Measurements from ENCODE around the gene EXOC1L. TPM values are rescaled to one million over a fixed set of nuclear protein-coding genes. Genes with fewer than 3 reads are reported as not detected.

Gene EXOC1L
- total RNA-seq, 3 donors from 2014 or later (not counting 1 experiment from before 2014, with no cell fraction given), result not detected

GRCh38 chr4:55854129-55854528 is 34.5 kb downstream of the EXOC1L start:
- no peaks in the 10 kb centered on the region for H3K36me3 Mint-ChIP-seq
- 31% methylated on average over 5 of the region's 7 CpGs for WGBS (ENCODE audit: insufficient coverage)
- ATAC-seq, result peak in 1 of 3 donors; percentile 19
- intact Hi-C loops (cut with micrococcal nuclease), result loop anchor here (5.0 to 10.0 kb wide), 2 partner anchors 307 to 1051 kb away; partner anchors contain the start of genes CLOCK and REST
- peaks cover 0 to 3% of the 10 kb centered on the region in 2 donors for H3K9me3 Mint-ChIP-seq
- H3K4me3 ChIP-seq (ENCODE audit: low read length), result peak overlapping the region; percentile 98
- H3K27ac Mint-ChIP-seq, result peak overlapping the region in 1 of 2 donors; percentile 91
- no peaks in the 10 kb centered on the region for H3K36me3 ChIP-seq (ENCODE audit: control insufficient read depth, insufficient read depth, low read length)
- peaks cover 0 to 10% of the 10 kb centered on the region in 2 donors for H3K27me3 Mint-ChIP-seq (ENCODE audit: low read depth in 2 of 2)
- no peaks in the 10 kb centered on the region for H3K9me3 ChIP-seq (ENCODE audit: control insufficient read depth, insufficient read depth, low read length)
- H3K4me1 Mint-ChIP-seq, result peaks cover 17 to 20% of the 10 kb centered on the region in 2 donors
- no peak overlapping the region for H3K27ac ChIP-seq (ENCODE audit: low read length)
- no peak overlapping the region for H3K4me3 Mint-ChIP-seq
- peaks cover 14% of the 10 kb centered on the region for H3K4me1 ChIP-seq (ENCODE audit: control insufficient read depth, insufficient read depth, low read length)
- H3K27me3 ChIP-seq (ENCODE audit: control insufficient read depth, insufficient read depth, low read length), result no peaks in the 10 kb centered on the region
- no peak for TF ChIP-seq CTCF (IDR thresholded peaks at IDR 0.05)
- DNase-seq, result peak in 1 of 2 donors; percentile 28

- Histone ChIP-seq H3K27me3 (ENCODE audit: control insufficient read depth, insufficient read depth, low read length) (no peaks in the 10 kb centered on the region), H3K36me3 (ENCODE audit: control insufficient read depth, insufficient read depth, low read length) (peaks cover 24% of the 10 kb centered on the region), H3K27ac (ENCODE audit: low read length) (no peak overlapping the region), H3K9me3 (ENCODE audit: control insufficient read depth, insufficient read depth, low read length) (no peaks in the 10 kb centered on the region), H3K4me1 (ENCODE audit: control insufficient read depth, insufficient read depth, low read length) (peaks cover 10% of the 10 kb centered on the region), H3K4me3 (ENCODE audit: low read length) (no peak overlapping the region)
- TF ChIP-seq CTCF (IDR thresholded peaks at IDR 0.05), result no peak
- Mint-ChIP-seq H3K4me1 (peaks cover 8 to 13% of the 10 kb centered on the region in 2 donors), H3K27me3 (ENCODE audit: low read depth in 2 of 2) (no peaks in the 10 kb centered on the region), H3K36me3 (peaks cover 8% of the 10 kb centered on the region), H3K9me3 (peaks cover 0 to 3% of the 10 kb centered on the region in 2 donors), H3K4me3 (no peak overlapping the region), H3K27ac (no peak overlapping the region)
- DNase-seq (no peak), ATAC-seq (no peak)
- intact Hi-C loops (cut with micrococcal nuclease), result loop anchor here (10.0 kb wide), 1 partner anchor 1047 kb away; the partner anchor contains the start of gene REST
- no CpG with 5 or more reads among the region's 1 CpG for WGBS (ENCODE audit: insufficient coverage)
Observed at GRCh38 chr4:55857586-55857985, 38.0 kb downstream of the EXOC1L start.

DNA sequence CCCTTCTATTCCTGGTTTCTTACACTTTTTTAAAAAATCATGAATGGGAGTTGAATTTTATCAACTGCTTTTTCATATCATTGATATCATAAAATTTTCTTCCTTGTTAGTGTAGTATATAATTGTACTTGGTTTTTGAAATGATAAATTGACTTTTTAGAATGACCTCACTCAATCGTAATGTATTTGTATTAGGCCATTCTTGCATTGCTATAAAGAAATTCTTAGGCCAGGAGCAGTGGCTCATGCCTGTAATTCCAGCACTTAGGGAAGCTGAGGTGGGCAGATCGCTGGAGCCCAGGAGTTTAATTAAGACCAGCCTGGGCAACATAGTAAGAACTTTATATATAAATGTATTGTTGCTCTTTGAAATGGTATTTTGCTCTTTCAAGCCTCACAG is 40.1 kb downstream of the EXOC1L start:
- Mint-ChIP-seq H3K27ac (no peak overlapping the region), H3K4me1 (peaks cover 0 to 6% of the 10 kb centered on the region in 2 donors), H3K4me3 (no peak overlapping the region), H3K36me3 (peaks cover 8% of the 10 kb centered on the region), H3K9me3 (no peaks in the 10 kb centered on the region), H3K27me3 (ENCODE audit: low read depth in 2 of 2) (no peaks in the 10 kb centered on the region)
- WGBS (ENCODE audit: insufficient coverage), result 96% methylated on average over 2 of the region's 2 CpGs
- no peak for TF ChIP-seq CTCF (IDR thresholded peaks at IDR 0.05)
- Histone ChIP-seq H3K36me3 (ENCODE audit: control insufficient read depth, insufficient read depth, low read length) (peaks cover 34% of the 10 kb centered on the region), H3K9me3 (ENCODE audit: control insufficient read depth, insufficient read depth, low read length) (no peaks in the 10 kb centered on the region), H3K27me3 (ENCODE audit: control insufficient read depth, insufficient read depth, low read length) (no peaks in the 10 kb centered on the region), H3K4me1 (ENCODE audit: control insufficient read depth, insufficient read depth, low read length) (no peaks in the 10 kb centered on the region), H3K4me3 (ENCODE audit: low read length) (no peak overlapping the region), H3K27ac (ENCODE audit: low read length) (no peak overlapping the region)
- DNase-seq (no peak), ATAC-seq (no peak)
- intact Hi-C loops (cut with micrococcal nuclease), result loop anchor here (10.0 kb wide), 2 partner anchors 885 to 1045 kb away; partner anchors contain the start of gene REST

All from natural killer cell (primary cell).